PC-9 (cell line): ENCODE results near the gene MLEC. TPM values are rescaled to one million over a fixed set of nuclear protein-coding genes. Genes with fewer than 3 reads are reported as not detected.
A peak's percentile ranks its signal among the peaks of the same experiment; 100 is the strongest.

Experiments
- BruUV-seq: library from RNA; stranded (reverse); fragments of 400-500 nt; replicated peaks from 2 replicates; lab custom pipeline; 2021; lab: Mats Ljungman, UMichigan
- CTCF ChIA-PET: fragments of 300-600 bp; sonication (Branson Sonifier 250); formaldehyde crosslinking; loops from one replicate; lab custom pipeline; 2022; ENCODE audit warnings: antibody characterized with exemption; lab: Charles Lee
- POLR2A ChIA-PET: fragments of 300-600 bp; sonication (Branson Sonifier 250); formaldehyde crosslinking; loops from one replicate; lab custom pipeline; 2022; ENCODE audit warnings: antibody characterized with exemption; ENCODE audit not compliant: unreplicated experiment; lab: Charles Lee
- DNase-seq, 2 experiments: peaks; one replicate each; pipeline versions ENCODE4 v3.0.0 to v3.0.0-alpha.2; 2015 to 2022; ENCODE audit warnings: mixed read lengths in 1 of 2
- H2AFZ ChIP-seq: fragments of 200-600 bp; sonication (generic); 2 replicates; pipeline ENCODE4 v1.8.1; 2017; ENCODE audit warnings: antibody characterized with exemption
- H3F3A ChIP-seq: fragments of 200-600 bp; sonication (generic); 2 replicates; pipeline ENCODE4 v1.8.1; 2017; ENCODE audit warnings: antibody characterized with exemption, mild to moderate bottlenecking, low read depth; ENCODE audit not compliant: insufficient read depth
- H3K27ac ChIP-seq: fragments of 200-600 bp; sonication (generic); 2 replicates; pipeline ENCODE4 v1.6.1; 2016; ENCODE audit warnings: mixed run types
- H3K27me3 ChIP-seq: fragments of 200-600 bp; sonication (generic); 2 replicates; pipeline ENCODE4 v1.6.1; 2016; ENCODE audit warnings: low read depth, mixed run types; ENCODE audit not compliant: insufficient read depth
- H3K36me3 ChIP-seq: fragments of 200-600 bp; sonication (generic); 2 replicates; pipeline ENCODE4 v1.6.1; 2016; ENCODE audit warnings: low read depth, mixed run types
- H3K4me1 ChIP-seq: fragments of 200-600 bp; sonication (generic); replicated peaks from 2 replicates; pipeline ENCODE4 v1.6.1; 2016; ENCODE audit warnings: mixed run types; ENCODE audit not compliant: insufficient read depth
- H3K4me2 ChIP-seq: fragments of 200-600 bp; sonication (generic); 2 replicates; pipeline ENCODE4 v1.6.1; 2017; ENCODE audit warnings: mixed run types
- H3K4me3 ChIP-seq: fragments of 200-600 bp; sonication (generic); 2 replicates; pipeline ENCODE4 v1.6.1; 2016; ENCODE audit warnings: mixed run types
- H3K79me2 ChIP-seq: fragments of 200-600 bp; sonication (generic); 2 replicates; pipeline ENCODE4 v1.6.1; 2017; ENCODE audit warnings: low read depth, mixed run types
- H3K9me2 ChIP-seq: fragments of 200-600 bp; sonication (generic); 2 replicates; pipeline ENCODE4 v1.8.1; 2017; ENCODE audit warnings: mild to moderate bottlenecking; ENCODE audit not compliant: insufficient read depth
- H3K9me3 ChIP-seq: fragments of 200-600 bp; sonication (generic); 2 replicates; pipeline ENCODE4 v1.8.1; 2016; ENCODE audit warnings: low read depth; ENCODE audit not compliant: insufficient read depth
- H4K20me1 ChIP-seq: fragments of 200-600 bp; sonication (generic); 2 replicates; pipeline ENCODE4 v1.8.1; 2017; ENCODE audit not compliant: insufficient read depth
- EZH2 ChIP-seq: fragments of 200-600 bp; sonication (generic); IDR thresholded peaks from 2 replicates; pipeline ENCODE4 v1.8.0; 2017; ENCODE audit warnings: antibody characterized with exemption, low read depth
- intact Hi-C: fragments of 100-400 bp; cut with micrococcal nuclease; formaldehyde crosslinking; loops from one replicate; pipeline ENCODE4 v1.10.0; 2022; ENCODE audit not compliant: unreplicated experiment
- total RNA-seq: library from RNA; stranded (reverse); gene quantifications from 2 replicates; pipeline ENCODE4 v1.2.3, GENCODE V29; 2021
- TF ChIP-seq, protein P1 (sequence below): fragments of 200-600 bp; sonication (generic); conservative IDR thresholded peaks from 2 replicates; pipeline ENCODE4 v1.6.1; 2017; ENCODE audit warnings: mixed run types, antibody characterized with exemption, mild to moderate bottlenecking, moderate library complexity

The MLEC gene
- total RNA-seq, 1 experiment from 2014 or later = 131 TPM

DNA sequence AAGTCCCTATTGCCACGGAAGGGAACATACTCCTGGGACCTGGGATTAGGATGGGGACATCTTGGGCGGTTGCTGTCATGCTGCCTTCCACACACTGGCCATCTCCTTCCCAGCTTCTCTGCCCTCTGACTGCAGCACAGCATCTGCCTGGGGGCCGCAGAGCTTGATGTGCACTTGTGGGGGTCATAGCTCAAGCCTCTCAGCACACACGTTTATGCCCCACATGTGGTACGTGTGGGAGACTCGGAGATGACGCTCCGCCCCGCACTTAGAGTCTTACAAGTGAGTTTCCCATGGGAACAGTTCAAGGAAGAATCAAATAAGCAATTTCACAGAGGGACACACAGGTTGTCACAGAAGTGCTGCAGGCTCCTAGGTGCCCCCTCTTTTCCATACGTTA is 47.3 kb downstream of the MLEC start:
- Histone ChIP-seq H3K9me3 (no peaks in the 10 kb centered on the region), H3K36me3 (no peaks in the 10 kb centered on the region), H3K9me2 (no peaks in the 10 kb centered on the region), H2AFZ (no peak overlapping the region), H3K4me1 (no peaks in the 10 kb centered on the region), H3K79me2 (no peaks in the 10 kb centered on the region), H3K4me2 (no peak overlapping the region), H3F3A (no peaks in the 10 kb centered on the region), H3K4me3 (no peak overlapping the region), H3K27ac (no peak overlapping the region), H3K27me3 (no peaks in the 10 kb centered on the region), H4K20me1 (no peaks in the 10 kb centered on the region)
- no TSS peak for BruUV-seq
- POLR2A ChIA-PET = no interaction called here
- CTCF ChIA-PET = no interaction called here
- intact Hi-C loops = no loop called here
- TF ChIP-seq EZH2 = no peak
- TF ChIP-seq, protein P1, sequence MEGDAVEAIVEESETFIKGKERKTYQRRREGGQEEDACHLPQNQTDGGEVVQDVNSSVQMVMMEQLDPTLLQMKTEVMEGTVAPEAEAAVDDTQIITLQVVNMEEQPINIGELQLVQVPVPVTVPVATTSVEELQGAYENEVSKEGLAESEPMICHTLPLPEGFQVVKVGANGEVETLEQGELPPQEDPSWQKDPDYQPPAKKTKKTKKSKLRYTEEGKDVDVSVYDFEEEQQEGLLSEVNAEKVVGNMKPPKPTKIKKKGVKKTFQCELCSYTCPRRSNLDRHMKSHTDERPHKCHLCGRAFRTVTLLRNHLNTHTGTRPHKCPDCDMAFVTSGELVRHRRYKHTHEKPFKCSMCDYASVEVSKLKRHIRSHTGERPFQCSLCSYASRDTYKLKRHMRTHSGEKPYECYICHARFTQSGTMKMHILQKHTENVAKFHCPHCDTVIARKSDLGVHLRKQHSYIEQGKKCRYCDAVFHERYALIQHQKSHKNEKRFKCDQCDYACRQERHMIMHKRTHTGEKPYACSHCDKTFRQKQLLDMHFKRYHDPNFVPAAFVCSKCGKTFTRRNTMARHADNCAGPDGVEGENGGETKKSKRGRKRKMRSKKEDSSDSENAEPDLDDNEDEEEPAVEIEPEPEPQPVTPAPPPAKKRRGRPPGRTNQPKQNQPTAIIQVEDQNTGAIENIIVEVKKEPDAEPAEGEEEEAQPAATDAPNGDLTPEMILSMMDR = no peak
- DNase-seq = no peak

GRCh38 chr12:120735181-120735580 is 48.2 kb downstream of the MLEC start:
- CTCF ChIA-PET = interaction anchor here (0.7 kb wide), 1 partner anchor 122 kb away, joined by 5 read pairs; no protein-coding TSS in a partner anchor

DNA sequence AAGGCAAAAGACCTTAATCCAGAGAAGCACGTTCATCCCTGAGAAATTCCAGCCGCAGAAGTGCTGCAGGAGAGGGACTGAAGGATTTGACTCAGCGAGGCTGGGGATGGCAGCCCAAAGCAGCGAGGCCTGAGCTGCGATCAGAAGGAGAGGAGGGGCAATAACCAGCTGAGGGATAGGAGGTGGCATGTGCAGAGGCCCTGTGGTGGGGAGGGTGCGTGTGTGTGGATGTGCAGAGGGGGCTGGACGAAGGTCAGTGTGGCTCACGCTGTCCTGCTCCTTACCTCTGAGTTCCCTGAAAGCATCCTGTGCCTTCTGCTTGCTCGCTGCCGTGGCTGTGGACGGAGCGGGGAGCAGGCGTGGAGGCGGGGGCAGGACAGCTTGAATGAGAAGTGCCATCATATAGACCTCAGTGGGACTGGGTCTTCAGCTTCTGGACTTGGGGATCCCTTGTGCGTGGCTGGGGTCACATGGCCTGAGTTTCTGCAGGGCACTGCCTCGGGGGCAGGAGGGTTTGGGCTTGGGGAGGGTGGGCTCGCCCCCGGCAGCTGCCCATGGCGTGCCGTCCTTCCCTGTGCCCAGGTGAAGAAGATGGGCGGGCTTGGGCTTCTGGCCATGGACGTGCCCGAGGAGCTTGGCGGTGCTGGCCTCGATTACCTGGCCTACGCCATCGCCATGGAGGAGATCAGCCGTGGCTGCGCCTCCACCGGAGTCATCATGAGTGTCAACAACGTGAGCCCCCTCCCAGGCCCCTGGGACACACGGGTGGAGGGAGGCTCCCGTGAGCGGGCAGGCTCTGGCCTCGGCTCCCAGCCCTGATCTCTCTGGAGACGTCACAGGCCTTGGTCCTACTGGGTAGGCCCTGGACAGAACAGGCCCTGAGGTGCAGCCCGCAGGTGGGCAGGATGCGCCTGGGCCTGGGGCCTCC is 49.7 kb downstream of the MLEC start:
- Histone ChIP-seq H3K27ac (no peak overlapping the region), H3K9me2 (no peaks in the 10 kb centered on the region), H3K79me2 (no peaks in the 10 kb centered on the region), H3K4me1 (no peaks in the 10 kb centered on the region), H3K9me3 (no peaks in the 10 kb centered on the region), H3K4me2 (no peak overlapping the region), H2AFZ (no peak overlapping the region), H4K20me1 (no peaks in the 10 kb centered on the region), H3K4me3 (no peak overlapping the region), H3K27me3 (no peaks in the 10 kb centered on the region), H3K36me3 (no peaks in the 10 kb centered on the region), H3F3A (no peaks in the 10 kb centered on the region)
- TF ChIP-seq EZH2 = no peak
- TF ChIP-seq, protein P1 = no peak
- intact Hi-C loops = no loop called here
- BruUV-seq = no TSS peak
- DNase-seq = no peak
- ChIA-PET POLR2A (no interaction called here), CTCF (no interaction called here)

More at GRCh38 chr12:120735181-120735580, 48.2 kb downstream of the MLEC start:
- H3K27ac ChIP-seq = no peak overlapping the region
- no peak overlapping the region for H3K4me3 ChIP-seq
- no peaks in the 10 kb centered on the region for H4K20me1 ChIP-seq
- POLR2A ChIA-PET = no interaction called here
- H3K9me3 ChIP-seq = no peaks in the 10 kb centered on the region
- no peaks in the 10 kb centered on the region for H3K27me3 ChIP-seq
- no peaks in the 10 kb centered on the region for H3K4me1 ChIP-seq
- intact Hi-C loops = no loop called here
- BruUV-seq = no TSS peak
- DNase-seq = peak in 1 of 2 experiments; percentile 11
- no peaks in the 10 kb centered on the region for H3K36me3 ChIP-seq
- TF ChIP-seq, protein P1 = no peak
- TF ChIP-seq EZH2 = no peak
- no peak overlapping the region for H2AFZ ChIP-seq
- H3K4me2 ChIP-seq = no peak overlapping the region
- no peaks in the 10 kb centered on the region for H3K9me2 ChIP-seq
- no peaks in the 10 kb centered on the region for H3F3A ChIP-seq
- H3K79me2 ChIP-seq = no peaks in the 10 kb centered on the region
